ENCODE measurements around the gene USP10. TPM values are rescaled to one million over a fixed set of nuclear protein-coding genes. Genes with fewer than 3 reads are reported as not detected.

USP10 gene
- total RNA-seq, 1 experiment from 2014 or later: 51.1 TPM

- DNase-seq (ENCODE audit: low read depth): peak; percentile 52
These were observed 50.0 kb downstream of the USP10 start for GRCh38 chr16:84749815-84750214.

- DNase-seq (ENCODE audit: low read depth): no peak
These were observed 50.8 kb downstream of the USP10 start for GRCh38 chr16:84750575-84750974.

- DNase-seq (ENCODE audit: low read depth): no peak
These were observed 51.4 kb downstream of the USP10 start for GRCh38 chr16:84751241-84751640.

GRCh38 chr16:84751947-84752346 lies 52.1 kb downstream of the USP10 start:
- DNase-seq (ENCODE audit: low read depth): no peak

GRCh38 chr16:84752600-84752999 lies 52.8 kb downstream of the USP10 start:
- DNase-seq (ENCODE audit: low read depth): no peak

GRCh38 chr16:84753412-84754326 lies 53.9 kb downstream of the USP10 start:
- no peak for DNase-seq (ENCODE audit: low read depth)

- peak; percentile 81 for DNase-seq (ENCODE audit: low read depth)
These were observed 54.6 kb downstream of the USP10 start for GRCh38 chr16:84754353-84754856.

- no peak for DNase-seq (ENCODE audit: low read depth)
These were observed 55.3 kb downstream of the USP10 start for GRCh38 chr16:84754956-84755672.

- DNase-seq (ENCODE audit: low read depth): no peak
These were observed 57.0 kb downstream of the USP10 start for GRCh38 chr16:84756830-84757229.

GRCh38 chr16:84758627-84759026 lies 58.8 kb downstream of the USP10 start:
- DNase-seq (ENCODE audit: low read depth): no peak

- DNase-seq (ENCODE audit: low read depth): no peak
These were observed 59.3 kb downstream of the USP10 start for GRCh38 chr16:84759061-84759460.

- DNase-seq (ENCODE audit: low read depth): no peak
These were observed 60.1 kb downstream of the USP10 start for GRCh38 chr16:84759906-84760305.

GRCh38 chr16:84761448-84762368 lies 61.9 kb downstream of the USP10 start:
- no peak for DNase-seq (ENCODE audit: low read depth)

GRCh38 chr16:84763164-84763563 lies 63.4 kb downstream of the USP10 start:
- no peak for DNase-seq (ENCODE audit: low read depth)

- no peak for DNase-seq (ENCODE audit: low read depth)
These were observed 63.8 kb downstream of the USP10 start for GRCh38 chr16:84763629-84764028.

GRCh38 chr16:84764970-84765369 lies 65.2 kb downstream of the USP10 start:
- DNase-seq (ENCODE audit: low read depth): no peak

GRCh38 chr16:84765616-84766580 lies 66.1 kb downstream of the USP10 start:
- no peak for DNase-seq (ENCODE audit: low read depth)

- DNase-seq (ENCODE audit: low read depth): no peak
These were observed 67.4 kb downstream of the USP10 start for GRCh38 chr16:84766978-84767773.

GRCh38 chr16:84768061-84768807 lies 68.4 kb downstream of the USP10 start:
- DNase-seq (ENCODE audit: low read depth): no peak
